Measurements from ENCODE around the gene VENTX. TPM values are rescaled to one million over a fixed set of nuclear protein-coding genes. Genes with fewer than 3 reads are reported as not detected.
A peak's percentile ranks its signal among the peaks of the same experiment; 100 is the strongest.
"Not testable (repeated sequence)": the region's sequence is repeated elsewhere in the genome, so short reads cannot be mapped to it uniquely, and the experiment has no call there.

VENTX gene
- total and polyA plus RNA-seq, 5 experiments from 2014 or later = not detected

DNA sequence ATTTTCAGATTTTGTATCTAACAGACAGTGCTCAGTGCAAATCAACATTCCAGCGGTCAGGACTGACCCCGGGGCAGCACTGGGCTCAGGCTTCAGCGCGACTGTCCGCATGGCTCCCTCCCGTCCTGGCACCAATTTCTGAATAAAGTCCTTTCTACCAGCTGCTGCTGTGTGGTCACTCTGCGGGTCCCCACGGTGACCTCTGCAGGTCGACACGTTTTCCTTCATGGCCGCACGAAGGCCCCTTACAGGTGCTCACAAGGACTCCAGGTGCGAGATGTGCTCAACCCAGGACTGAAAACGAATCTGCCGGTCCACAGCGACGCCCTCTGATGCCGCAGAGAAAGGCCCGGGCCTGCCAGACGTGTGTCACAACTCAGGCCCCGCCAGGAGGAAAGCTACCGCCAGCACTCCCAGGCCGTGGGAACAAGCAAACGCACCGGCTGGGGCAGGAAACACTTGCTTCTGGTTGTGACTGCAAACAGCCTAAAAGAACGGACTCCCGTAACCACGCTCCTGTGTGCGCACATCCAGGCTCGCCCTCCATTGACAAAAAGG lies 11.3 kb upstream of the VENTX start:
- Mint-ChIP-seq H3K9me3 (no peaks in the 10 kb centered on the region), H3K4me3 (no peak overlapping the region), H3K4me1 (peaks cover 2 to 20% (median 12%) of the 10 kb centered on the region in 4 donors), H3K36me3 (no peaks in the 10 kb centered on the region), H3K27ac (no peak overlapping the region), H3K27me3 (peaks cover 11 to 54% (median 29%) of the 10 kb centered on the region in 5 donors)
- POLR2A ChIA-PET = interaction anchor here (0.9 kb wide), 1 partner anchor 14 kb away, joined by 3 read pairs; no protein-coding TSS in a partner anchor
- no peak for DNase-seq
- ATAC-seq = no peak

GRCh38 chr10:133227256-133227655 lies 10.4 kb upstream of the VENTX start:
- Mint-ChIP-seq H3K4me3 (no peak overlapping the region), H3K27me3 (peaks cover 14 to 60% (median 37%) of the 10 kb centered on the region in 5 donors), H3K27ac (no peak overlapping the region), H3K4me1 (peaks cover 2 to 23% (median 14%) of the 10 kb centered on the region in 4 donors), H3K36me3 (no peaks in the 10 kb centered on the region), H3K9me3 (no peaks in the 10 kb centered on the region)
- DNase-seq (no peak), ATAC-seq (no peak)
- POLR2A ChIA-PET = interaction anchor here (0.9 kb wide), 1 partner anchor 14 kb away, joined by 3 read pairs; no protein-coding TSS in a partner anchor

- no peaks in the 10 kb centered on the region for H3K9me3 Mint-ChIP-seq
- POLR2A ChIA-PET = no interaction called here
- H3K36me3 Mint-ChIP-seq = no peaks in the 10 kb centered on the region
- DNase-seq = no peak
- peaks cover 2 to 23% (median 14%) of the 10 kb centered on the region in 4 donors for H3K4me1 Mint-ChIP-seq
- peak overlapping the region in 1 of 10 donors; percentile 66 for H3K27ac Mint-ChIP-seq
- ATAC-seq = no peak
- peaks cover 20 to 73% (median 42%) of the 10 kb centered on the region in 5 donors for H3K27me3 Mint-ChIP-seq
- H3K4me3 Mint-ChIP-seq = peak overlapping the region in 9 of 10 donors; percentile 40 to 74 (median 69)
Observed at GRCh38 chr10:133229265-133230043, 8.2 kb upstream of the VENTX start.

- DNase-seq (no peak), ATAC-seq (no peak)
- H3K4me1 Mint-ChIP-seq = peaks cover 2 to 25% (median 16%) of the 10 kb centered on the region in 4 donors
- peak within 1 kb of the TSS in 1 of 10 donors; percentile 66 for H3K27ac Mint-ChIP-seq
- H3K36me3 Mint-ChIP-seq = no peaks in the 10 kb centered on the region
- POLR2A ChIA-PET = no interaction called here
- H3K9me3 Mint-ChIP-seq = no peaks in the 10 kb centered on the region
- H3K27me3 Mint-ChIP-seq = peaks cover 21 to 75% (median 42%) of the 10 kb centered on the region in 5 donors
- H3K4me3 Mint-ChIP-seq = peak within 1 kb of the TSS in 9 of 10 donors; percentile 40 to 78 (median 69)
Observed at GRCh38 chr10:133230044-133230361, 7.7 kb upstream of the VENTX start, which contains the start of gene UTF1. Gene UTF1, plus strand, starts transcription at chr10:133230217. Its CDS starts 72 bp downstream, at chr10:133230289.

DNA sequence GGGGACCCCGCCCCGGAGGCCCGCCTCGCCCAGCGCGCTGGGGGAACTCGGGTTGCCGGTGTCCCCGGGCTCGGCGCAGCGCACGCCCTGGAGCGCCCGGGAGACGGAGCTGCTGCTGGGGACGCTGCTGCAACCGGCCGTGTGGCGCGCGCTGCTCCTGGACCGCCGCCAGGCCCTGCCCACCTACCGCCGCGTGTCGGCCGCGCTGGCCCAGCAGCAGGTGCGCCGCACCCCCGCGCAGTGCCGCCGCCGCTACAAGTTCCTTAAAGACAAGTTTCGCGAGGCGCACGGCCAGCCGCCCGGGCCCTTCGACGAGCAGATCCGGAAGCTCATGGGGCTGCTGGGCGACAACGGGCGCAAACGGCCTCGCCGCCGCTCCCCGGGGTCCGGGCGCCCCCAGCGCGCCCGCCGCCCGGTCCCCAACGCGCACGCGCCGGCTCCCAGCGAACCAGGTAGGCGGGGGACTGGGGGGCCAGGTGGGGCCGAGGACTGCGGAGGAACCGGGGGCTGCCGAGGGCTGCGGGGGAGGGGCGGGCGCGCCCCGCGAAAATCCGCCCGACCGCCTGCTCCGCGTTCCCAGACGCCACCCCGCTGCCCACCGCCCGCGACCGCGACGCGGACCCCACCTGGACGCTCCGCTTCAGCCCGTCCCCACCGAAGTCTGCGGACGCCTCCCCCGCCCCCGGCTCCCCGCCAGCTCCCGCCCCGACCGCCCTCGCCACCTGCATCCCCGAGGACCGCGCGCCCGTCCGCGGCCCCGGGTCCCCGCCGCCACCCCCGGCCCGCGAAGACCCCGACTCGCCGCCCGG lies 7.1 kb upstream of the VENTX start:
- Mint-ChIP-seq H3K27me3 (peaks cover 21 to 72% (median 44%) of the 10 kb centered on the region in 5 donors), H3K4me3 (peak overlapping the region in 3 of 10 donors; percentile 43 to 59 (median 58)), H3K27ac (no peak overlapping the region), H3K4me1 (peaks cover 2 to 27% (median 18%) of the 10 kb centered on the region in 4 donors), H3K9me3 (no peaks in the 10 kb centered on the region), H3K36me3 (no peaks in the 10 kb centered on the region)
- ATAC-seq (peak; percentile 36 to 50), DNase-seq (no peak)
- POLR2A ChIA-PET = no interaction called here

GRCh38 chr10:133231244-133231945 lies 6.3 kb upstream of the VENTX start:
- Mint-ChIP-seq H3K27ac (no peak overlapping the region), H3K4me1 (peaks cover 5 to 22% (median 18%) of the 10 kb centered on the region in 4 donors), H3K27me3 (peaks cover 23 to 67% (median 46%) of the 10 kb centered on the region in 5 donors), H3K9me3 (no peaks in the 10 kb centered on the region), H3K36me3 (no peaks in the 10 kb centered on the region), H3K4me3 (peak overlapping the region in 5 of 10 donors; percentile 53 to 78 (median 59))
- DNase-seq = no peak
- POLR2A ChIA-PET = no interaction called here
- ATAC-seq = no peak

DNA sequence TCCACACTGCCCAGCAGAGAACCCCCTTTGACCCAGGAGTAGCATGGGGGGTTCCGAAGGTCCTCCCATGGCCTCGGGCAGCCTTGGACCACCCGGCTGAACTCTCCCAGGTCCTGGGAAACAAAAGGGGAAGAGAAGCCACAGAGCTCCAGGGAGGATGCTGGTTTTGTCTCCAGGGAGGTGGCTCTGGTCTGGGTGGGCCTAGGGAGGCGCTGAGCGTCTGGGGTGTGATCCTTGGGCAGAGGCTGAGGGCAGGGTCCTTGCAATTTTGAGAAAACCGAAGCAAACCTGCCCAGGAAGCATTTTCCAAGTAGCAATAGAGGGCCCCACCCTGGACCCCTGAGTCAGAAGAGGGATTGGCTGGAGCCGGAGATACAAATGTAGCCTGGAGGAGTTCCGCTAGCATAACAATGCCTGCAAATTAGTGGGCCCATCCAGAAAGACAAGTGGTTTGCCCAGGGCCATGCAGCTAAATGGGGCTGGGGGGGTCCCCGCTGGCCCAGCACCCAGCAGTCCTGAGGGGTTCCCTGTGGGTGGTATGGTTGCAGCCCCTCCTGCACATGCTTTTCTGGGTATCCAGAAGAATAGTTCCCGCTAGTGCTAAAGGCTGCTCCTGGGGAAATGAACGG lies 5.6 kb upstream of the VENTX start:
- DNase-seq (no peak), ATAC-seq (no peak)
- H3K36me3 Mint-ChIP-seq = no peaks in the 10 kb centered on the region
- peaks cover 5 to 19% (median 18%) of the 10 kb centered on the region in 4 donors for H3K4me1 Mint-ChIP-seq
- H3K9me3 Mint-ChIP-seq = no peaks in the 10 kb centered on the region
- POLR2A ChIA-PET = no interaction called here
- H3K27me3 Mint-ChIP-seq = peaks cover 23 to 61% (median 40%) of the 10 kb centered on the region in 5 donors
- peak overlapping the region in 4 of 10 donors; percentile 4 to 63 (median 56) for H3K4me3 Mint-ChIP-seq
- H3K27ac Mint-ChIP-seq = no peak overlapping the region

GRCh38 chr10:133234796-133235195 lies 2.9 kb upstream of the VENTX start:
- DNase-seq, H3K36me3 Mint-ChIP-seq, H3K27ac Mint-ChIP-seq, POLR2A ChIA-PET, ATAC-seq, H3K9me3 Mint-ChIP-seq: not testable (repeated sequence)
- Mint-ChIP-seq H3K27me3 (peaks cover 20 to 59% (median 44%) of the 10 kb centered on the region in 5 donors), H3K4me3 (peak overlapping the region in 7 of 10 donors; percentile 38 to 79 (median 66)), H3K4me1 (peaks cover 3 to 17% (median 13%) of the 10 kb centered on the region in 4 donors)

GRCh38 chr10:133235265-133235855 lies 2.3 kb upstream of the VENTX start:
- Mint-ChIP-seq H3K4me1 (peaks cover 3 to 19% (median 13%) of the 10 kb centered on the region in 4 donors), H3K4me3 (peak overlapping the region in 8 of 10 donors; percentile 55 to 83 (median 70)), H3K36me3 (no peaks in the 10 kb centered on the region), H3K27ac (no peak overlapping the region), H3K9me3 (peaks cover 0 to 3% (median 0%) of the 10 kb centered on the region in 9 donors), H3K27me3 (peaks cover 20 to 63% (median 48%) of the 10 kb centered on the region in 5 donors)
- ATAC-seq (peak in 1 of 2 donors; percentile 42), DNase-seq (no peak)
- POLR2A ChIA-PET = no interaction called here

DNA sequence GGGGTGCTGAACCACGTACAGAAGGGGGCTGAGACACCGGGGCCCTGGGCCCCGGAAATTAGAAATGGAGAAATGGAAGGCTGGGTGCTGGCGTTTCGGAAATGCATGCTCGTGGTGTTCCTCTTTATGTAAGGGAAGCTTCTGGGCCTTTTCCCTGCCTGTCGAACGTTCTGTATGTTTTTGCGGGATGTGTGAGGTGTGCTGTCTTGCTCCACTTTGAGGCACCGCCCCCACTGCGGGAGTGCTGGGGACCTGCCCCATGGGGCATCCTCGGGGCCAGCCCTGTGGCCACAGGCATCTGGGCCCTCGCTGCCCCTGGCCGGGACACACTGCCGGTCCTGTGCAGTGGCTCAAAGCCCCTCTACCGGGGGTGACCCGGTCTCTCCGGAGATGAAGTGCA lies 1.7 kb upstream of the VENTX start:
- H3K36me3 Mint-ChIP-seq = no peaks in the 10 kb centered on the region
- peaks cover 23 to 67% (median 53%) of the 10 kb centered on the region in 5 donors for H3K27me3 Mint-ChIP-seq
- peaks cover 0 to 3% (median 0%) of the 10 kb centered on the region in 9 donors for H3K9me3 Mint-ChIP-seq
- H3K27ac Mint-ChIP-seq = no peak overlapping the region
- DNase-seq = no peak
- peak overlapping the region in 9 of 10 donors; percentile 28 to 83 (median 69) for H3K4me3 Mint-ChIP-seq
- POLR2A ChIA-PET = no interaction called here
- H3K4me1 Mint-ChIP-seq = peaks cover 7 to 23% (median 18%) of the 10 kb centered on the region in 4 donors
- ATAC-seq = peak in 1 of 2 donors; percentile 16
